Measurements from ENCODE around the gene TRAF5.

DNA sequence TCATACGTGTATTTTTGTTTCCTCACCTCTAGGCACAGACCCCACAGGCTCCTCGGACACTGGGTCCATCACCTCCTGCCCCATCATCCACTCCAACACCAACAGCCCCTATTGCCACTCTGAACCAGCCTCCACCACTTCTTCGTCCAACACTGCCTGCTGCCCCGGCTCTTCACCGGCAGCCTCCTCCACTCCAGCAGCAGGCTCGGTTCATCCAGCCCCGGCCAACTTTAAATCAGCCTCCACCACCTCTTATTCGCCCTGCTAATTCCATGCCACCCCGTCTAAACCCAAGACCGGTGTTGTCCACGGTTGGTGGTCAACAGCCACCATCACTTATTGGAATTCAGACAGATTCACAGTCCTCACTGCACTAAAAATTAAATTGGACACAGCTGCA lies 13.2 kb upstream of the TRAF5 start:
- TF ChIP-seq CTCF (IDR thresholded peaks at IDR 0.05), result no peak
- TF ChIP-seq POLR2A (IDR thresholded peaks at IDR 0.05), result no peak
